Endothelial cell of umbilical vein (primary cell): Measurements from ENCODE around the gene SRA1. TPM values are rescaled to one million over a fixed set of nuclear protein-coding genes. Genes with fewer than 3 reads are reported as not detected.
A peak's percentile ranks its signal among the peaks of the same experiment; 100 is the strongest.

ENCODE experiments used
- BruUV-seq: library from RNA; stranded (reverse); fragments of 400-500 nt; replicated peaks from 2 replicates; lab custom pipeline; 2021; lab: Mats Ljungman, UMichigan
- CTCF ChIA-PET: fragments of 300-600, 350-600 bp; sonication (Branson Sonifier 250); formaldehyde crosslinking; loops from one replicate; lab custom pipeline; 2021; ENCODE audit warnings: antibody characterized with exemption, inconsistent platforms; lab: Charles Lee
- POLR2A ChIA-PET: fragments of 300-600, 350-600 bp; sonication (Branson Sonifier 250); formaldehyde crosslinking; loops from one replicate; lab custom pipeline; 2021; ENCODE audit warnings: antibody characterized with exemption, inconsistent platforms; lab: Charles Lee
- DNase-seq: peaks from one replicate; pipeline ENCODE4 v3.0.0-alpha.2; 2011; ENCODE audit warnings: low read depth, low spot score
- FAIRE-seq: peaks from 2 replicates; lab custom pipeline; 2011; peaks lifted over from hg19 to GRCh38; lab: Jason Lieb, UNC
- H2AFZ ChIP-seq: 2 replicates; pipeline ENCODE4 v1.6.0; 2012; ENCODE audit warnings: low read depth, low read length, control low read depth, inconsistent platforms
- H3K27ac ChIP-seq: 2 replicates; pipeline ENCODE4 v1.5.1; 2011; ENCODE audit warnings: low read depth, mild to moderate bottlenecking, control low read depth, low read length, moderate library complexity; ENCODE audit not compliant: insufficient read depth
- H3K27me3 ChIP-seq, 2 experiments: 2 replicates each; pipeline versions ENCODE4 v1.6.0 to v1.6.1; 2011; ENCODE audit warnings: low read length in 2 of 2, mixed read lengths in 1 of 2; ENCODE audit not compliant: control insufficient read depth in 2 of 2, insufficient read depth in 2 of 2
- H3K36me3 ChIP-seq, 2 experiments: 2 replicates in 1 of 2; 3 replicates in 1 of 2; pipeline ENCODE4 v1.5.1; 2011; ENCODE audit warnings: low read length in 2 of 2, mild to moderate bottlenecking in 1 of 2, moderate library complexity in 1 of 2; ENCODE audit not compliant: control insufficient read depth in 2 of 2, insufficient read depth in 2 of 2; ENCODE audit errors: extremely low read depth in 1 of 2
- H3K4me1 ChIP-seq: 3 replicates; pipeline ENCODE4 v1.5.1; 2011; ENCODE audit warnings: mild to moderate bottlenecking, low read length; ENCODE audit not compliant: control insufficient read depth, insufficient read depth; ENCODE audit errors: extremely low read depth
- H3K4me2 ChIP-seq: 2 replicates; pipeline ENCODE4 v1.6.1; 2011; ENCODE audit warnings: low read length, control low read depth, mixed read lengths; ENCODE audit not compliant: insufficient read depth
- H3K4me3 ChIP-seq, 3 experiments: fragments of 200-600 bp in 1 of 3; sonication (generic), shearing (Covaris generic) in 1 of 3; replicated peaks in 1 of 3; 2 replicates each; pipeline ENCODE4 v1.5.1; 2011 to 2016; ENCODE audit warnings: control low read depth in 3 of 3, low read length in 3 of 3, mild to moderate bottlenecking in 2 of 3, inconsistent platforms in 1 of 3, low read depth in 1 of 3, moderate library complexity in 1 of 3; ENCODE audit not compliant: insufficient read depth in 1 of 3
- H3K79me2 ChIP-seq: 2 replicates; pipeline ENCODE4 v1.6.0; 2012; ENCODE audit warnings: low read length, inconsistent platforms; ENCODE audit not compliant: control insufficient read depth, insufficient read depth
- H3K9ac ChIP-seq: replicated peaks from 2 replicates; pipeline ENCODE3; 2011; ENCODE audit warnings: low read length, control low read depth; ENCODE audit not compliant: insufficient read depth; ENCODE audit errors: extremely low read depth
- H3K9me1 ChIP-seq: replicated peaks from 3 replicates; pipeline ENCODE4 v1.6.0; 2011; ENCODE audit warnings: mild to moderate bottlenecking, low read length; ENCODE audit not compliant: control insufficient read depth, insufficient read depth; ENCODE audit errors: extremely low read depth
- H3K9me3 ChIP-seq: replicated peaks from 2 replicates; pipeline ENCODE4 v1.5.1; 2012; ENCODE audit warnings: low read length, inconsistent platforms; ENCODE audit not compliant: control insufficient read depth, insufficient read depth
- H4K20me1 ChIP-seq: replicated peaks from 2 replicates; pipeline ENCODE3; 2011; ENCODE audit warnings: mild to moderate bottlenecking, low read length; ENCODE audit not compliant: control insufficient read depth, insufficient read depth; ENCODE audit errors: extremely low read depth
- CTCF ChIP-seq, 2 donors: IDR thresholded peaks; 1 replicate in 1 of 2; 2 replicates in 1 of 2; pipeline ENCODE4 v1.5.1; 2011; ENCODE audit warnings: low read length in 2 of 2, mild to moderate bottlenecking in 2 of 2, moderate library complexity in 2 of 2, control low read depth in 1 of 2, inconsistent platforms in 1 of 2, low read depth in 1 of 2; ENCODE audit not compliant: insufficient read depth in 1 of 2; ENCODE audit errors: extremely low read depth in 1 of 2
- EZH2 ChIP-seq: IDR thresholded peaks from 2 replicates; pipeline ENCODE4 v1.6.1; 2012; ENCODE audit warnings: borderline replicate concordance, low read depth, mild to moderate bottlenecking, moderate library complexity, low read length, inconsistent platforms; ENCODE audit not compliant: severe bottlenecking
- FOS ChIP-seq: IDR thresholded peaks from 2 replicates; pipeline ENCODE4 v1.6.1; 2011; ENCODE audit warnings: mild to moderate bottlenecking, low read length, moderate library complexity, borderline replicate concordance; ENCODE audit not compliant: insufficient read depth
- GATA2 ChIP-seq: IDR thresholded peaks from 2 replicates; pipeline ENCODE4 v1.7.0; 2011; ENCODE audit warnings: low read depth, mild to moderate bottlenecking, moderate library complexity, mixed read lengths, low read length; ENCODE audit not compliant: insufficient read length, insufficient read depth
- JUN ChIP-seq: IDR thresholded peaks from 2 replicates; pipeline ENCODE4 v1.6.1; 2011; ENCODE audit warnings: borderline replicate concordance, low read depth; ENCODE audit not compliant: insufficient read length, insufficient read depth
- MAX ChIP-seq: IDR thresholded peaks from 2 replicates; pipeline ENCODE4 v1.6.1; 2011; ENCODE audit not compliant: insufficient read depth, insufficient read length
- MYC ChIP-seq: IDR thresholded peaks from one replicate; pipeline ENCODE4 v1.6.1; 2011; ENCODE audit warnings: mild to moderate bottlenecking, low read depth, low read length
- POLR2A ChIP-seq: IDR thresholded peaks from 2 replicates; pipeline ENCODE4 v1.6.1; 2012; ENCODE audit warnings: low read depth, mild to moderate bottlenecking, control low read depth, low read length
- POLR2AphosphoS5 ChIP-seq: IDR thresholded peaks from 2 replicates; pipeline ENCODE4 v1.6.1; 2012; ENCODE audit warnings: low read depth, mild to moderate bottlenecking, control low read depth, low read length, moderate library complexity; ENCODE audit not compliant: insufficient read depth
- dilution Hi-C: fragments of 300-500 bp; cut with MboI; formaldehyde crosslinking; loops from one replicate; pipeline ENCODE4 v1.15.0; 2019; ENCODE audit warnings: low sequenced_read_pairs; ENCODE audit not compliant: extremely low pct_ligation_motif_present
- intact Hi-C: fragments of 100-400 bp; cut with micrococcal nuclease; formaldehyde crosslinking; loops from one replicate; pipeline ENCODE4 v1.10.0; 2022
- polyA plus RNA-seq, 4 experiments: library from polyadenylated mRNA; depleted of rRNA in 3 of 4; stranded (reverse) in 3 of 4; unstranded in 1 of 4; fragments of >200 nt; gene quantifications; 2 replicates each; pipeline versions ENCODE4 v1.2.1 to v1.2.3, GENCODE V29; 2011 to 2012; ENCODE audit warnings: missing spikeins in 1 of 4
- total RNA-seq: library from RNA; stranded (reverse); gene quantifications from 2 replicates; pipeline ENCODE4 v1.2.3, GENCODE V29; 2021

SRA1 gene
- total and polyA plus RNA-seq, 2 donors (not counting 3 experiments of a cell fraction or from before 2014, with no cell fraction given), result 17.6 to 19.7 TPM

- Histone ChIP-seq H3K9ac (no peak overlapping the region), H4K20me1 (no peaks in the 10 kb centered on the region), H2AFZ (no peak overlapping the region), H3K27me3 (no peaks in the 10 kb centered on the region), H3K27ac (no peak overlapping the region), H3K9me1 (no peaks in the 10 kb centered on the region), H3K36me3 (no peaks in the 10 kb centered on the region), H3K4me1 (peaks cover 7% of the 10 kb centered on the region), H3K9me3 (no peaks in the 10 kb centered on the region), H3K4me3 (no peak overlapping the region), H3K4me2 (no peak overlapping the region), H3K79me2 (no peaks in the 10 kb centered on the region)
- FAIRE-seq (peak; percentile 38), DNase-seq (peak; percentile 33)
- intact Hi-C loops, result no loop called here
- TF ChIP-seq EZH2 (no peak), CTCF (IDR thresholded peaks at IDR 0.05; ENCODE audit: extremely low read depth in 1 of 2, insufficient read depth in 1 of 2, low read depth in 1 of 2, low read length in 2 of 2) (no peak), MYC (no peak), JUN (no peak), MAX (no peak), POLR2A (no peak), POLR2AphosphoS5 (no peak), FOS (no peak), GATA2 (no peak)
- BruUV-seq, result no TSS peak
- dilution Hi-C loops, result no loop called here
- ChIA-PET POLR2A (no interaction called here), CTCF (interaction anchor here (0.6 to 1.1 kb wide), 2 partner anchors 15 to 1294 kb away, joined by 3 read pairs; no protein-coding TSS in a partner anchor)
Measured at GRCh38 chr5:140595538-140596300, 38.4 kb upstream of the SRA1 start.
